ENCODE measurements around the gene PNMA6A.
"Not testable (repeated sequence)": the region's sequence is repeated elsewhere in the genome, so short reads cannot be mapped to it uniquely, and the experiment has no call there.

The PNMA6A gene

GRCh38 chrX:153075366-153075765, 3.1 kb downstream of the PNMA6A start:
- DNase-seq (ENCODE audit: low read depth in 2 of 2) = no peak

- DNase-seq (ENCODE audit: low read depth in 2 of 2) = not testable (repeated sequence)
Observed at GRCh38 chrX:153077437-153078135, 5.3 kb downstream of the PNMA6A start.

- DNase-seq (ENCODE audit: low read depth in 2 of 2) = not testable (repeated sequence)
Observed at GRCh38 chrX:153083238-153083923, 11.1 kb downstream of the PNMA6A start.

GRCh38 chrX:153102418-153102817, 30.2 kb downstream of the PNMA6A start:
- DNase-seq (ENCODE audit: low read depth in 2 of 2) = no peak

- DNase-seq (ENCODE audit: low read depth in 2 of 2) = not testable (repeated sequence)
Observed at GRCh38 chrX:153104959-153105358, 32.7 kb downstream of the PNMA6A start.

- DNase-seq (ENCODE audit: low read depth in 2 of 2) = not testable (repeated sequence)
Observed at GRCh38 chrX:153106092-153106801, 34.0 kb downstream of the PNMA6A start.

- DNase-seq (ENCODE audit: low read depth in 2 of 2) = not testable (repeated sequence)
Observed at GRCh38 chrX:153110735-153111134, 38.5 kb downstream of the PNMA6A start.

GRCh38 chrX:153113851-153114250, 41.6 kb downstream of the PNMA6A start:
- DNase-seq (ENCODE audit: low read depth in 2 of 2) = not testable (repeated sequence)

GRCh38 chrX:153117754-153118153, 45.5 kb downstream of the PNMA6A start:
- DNase-seq (ENCODE audit: low read depth in 2 of 2) = not testable (repeated sequence)

- not testable (repeated sequence) for DNase-seq (ENCODE audit: low read depth in 2 of 2)
Observed at GRCh38 chrX:153120230-153120629, 48.0 kb downstream of the PNMA6A start.

GRCh38 chrX:153123468-153123867, 51.2 kb downstream of the PNMA6A start:
- not testable (repeated sequence) for DNase-seq (ENCODE audit: low read depth in 2 of 2)
